Activated CD8-positive, alpha-beta memory T cell treated with anti-CD3 and anti-CD28 coated beads for 1 hour (primary cell): ENCODE results near the gene DTNB.
"Not testable (repeated sequence)": the region's sequence is repeated elsewhere in the genome, so short reads cannot be mapped to it uniquely, and the experiment has no call there.

Experiments used
- DNase-seq, 2 donors: peaks; one replicate each; pipeline ENCODE4 v3.0.0-alpha.2; 2020; ENCODE audit warnings: low read depth in 1 of 2; ENCODE audit errors: extremely low read depth in 1 of 2

Gene DTNB

GRCh38 chr2:25549571-25549970 is 123.8 kb downstream of the DTNB start:
- not testable (repeated sequence) for DNase-seq

DNA sequence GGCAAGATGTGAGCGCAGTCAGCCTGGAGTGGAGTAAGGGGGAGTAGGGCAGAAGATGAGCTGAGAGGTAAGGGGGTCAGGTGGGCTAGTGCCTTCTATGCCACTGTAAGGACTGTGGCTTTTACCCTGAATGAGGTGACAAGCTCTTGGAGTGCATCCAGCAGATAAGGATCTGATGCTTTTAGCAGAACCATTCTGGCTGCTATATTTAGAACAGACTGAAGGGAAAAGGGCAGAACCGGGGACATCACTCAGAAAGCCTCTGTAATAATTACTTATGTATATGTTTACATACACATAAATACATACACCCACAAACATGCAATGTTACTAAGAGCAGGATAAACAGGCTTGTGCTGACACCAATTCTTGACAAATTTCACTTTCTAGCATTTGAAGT is 124.8 kb downstream of the DTNB start:
- no peak for DNase-seq

DNA sequence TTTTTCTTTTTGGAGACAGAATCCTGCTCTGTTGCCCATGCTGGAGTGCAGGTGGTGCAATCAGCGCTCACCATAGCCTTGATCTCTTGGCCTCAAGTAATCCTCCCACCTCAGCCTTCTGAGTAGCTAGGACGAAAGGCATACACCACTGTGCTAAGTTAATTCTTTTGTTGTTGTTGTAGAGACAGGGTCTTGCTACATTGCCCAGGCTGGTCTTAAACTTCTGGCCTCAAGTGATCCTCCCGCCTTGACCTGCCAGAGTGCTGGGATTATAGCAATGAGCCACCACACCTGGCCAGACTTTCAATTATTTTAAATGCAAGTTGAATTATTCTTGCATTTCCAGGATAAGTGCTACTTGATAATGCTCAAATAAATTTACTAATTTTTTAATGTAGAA is 126.5 kb downstream of the DTNB start:
- no peak for DNase-seq

- DNase-seq = no peak
These were observed 127.5 kb downstream of the DTNB start for GRCh38 chr2:25545899-25546298.

DNA sequence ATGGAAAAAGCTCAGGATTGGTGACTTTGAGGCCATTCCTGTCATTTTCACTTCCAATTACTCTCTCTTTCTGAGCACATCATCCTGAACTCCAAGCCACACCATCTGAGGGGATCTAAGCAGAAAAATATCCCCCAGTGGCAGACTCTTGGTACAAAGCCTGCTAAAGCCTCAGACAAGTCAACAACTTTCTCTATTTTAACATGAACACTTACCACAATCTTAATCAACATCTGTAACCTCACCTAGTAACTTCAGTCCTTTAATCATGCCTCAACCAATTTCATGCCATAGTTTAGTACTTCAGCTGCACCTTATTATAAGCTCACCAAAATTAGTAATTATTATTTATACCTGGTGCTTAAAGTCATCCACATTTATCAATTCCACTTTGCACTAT is 128.9 kb downstream of the DTNB start:
- no peak for DNase-seq

DNA sequence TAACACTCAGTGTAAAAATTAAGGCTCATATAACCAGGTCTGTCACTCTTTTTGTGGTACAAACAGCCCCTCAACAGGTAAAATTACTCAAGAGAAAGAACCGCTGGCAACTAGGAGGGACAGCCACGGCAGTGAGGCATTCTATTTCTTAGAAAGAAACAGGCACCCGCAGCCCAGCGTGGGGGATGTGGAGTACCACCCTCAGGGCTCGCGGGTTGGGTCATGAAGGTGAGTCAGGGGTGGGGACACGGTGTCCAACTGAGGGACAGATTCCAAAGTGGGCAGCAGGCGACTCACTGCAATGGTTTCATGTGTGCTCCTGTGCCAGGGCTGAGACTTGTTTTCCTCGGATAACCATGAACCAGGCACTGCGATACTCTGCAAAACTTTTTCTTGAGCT is 129.4 kb downstream of the DTNB start:
- no peak for DNase-seq

DNA sequence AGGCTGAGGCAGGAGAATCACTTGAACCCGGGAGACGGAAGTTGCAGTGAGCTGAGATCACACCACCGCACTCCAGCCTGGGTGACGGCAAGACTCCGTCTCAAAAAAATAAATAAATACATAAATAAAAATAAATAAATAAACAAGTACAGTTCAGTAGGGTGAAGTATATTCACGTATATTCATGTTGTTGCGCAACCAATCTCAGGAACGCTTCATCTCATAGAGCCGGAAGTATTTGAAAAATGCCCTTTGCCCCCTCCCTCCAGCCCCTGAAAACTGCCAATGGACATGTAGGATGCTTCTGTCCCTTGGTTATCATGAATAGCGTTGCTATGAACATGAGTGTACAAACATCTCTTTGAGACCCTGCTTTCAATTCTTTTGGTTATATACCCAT is 132.0 kb downstream of the DTNB start:
- no peak for DNase-seq

DNA sequence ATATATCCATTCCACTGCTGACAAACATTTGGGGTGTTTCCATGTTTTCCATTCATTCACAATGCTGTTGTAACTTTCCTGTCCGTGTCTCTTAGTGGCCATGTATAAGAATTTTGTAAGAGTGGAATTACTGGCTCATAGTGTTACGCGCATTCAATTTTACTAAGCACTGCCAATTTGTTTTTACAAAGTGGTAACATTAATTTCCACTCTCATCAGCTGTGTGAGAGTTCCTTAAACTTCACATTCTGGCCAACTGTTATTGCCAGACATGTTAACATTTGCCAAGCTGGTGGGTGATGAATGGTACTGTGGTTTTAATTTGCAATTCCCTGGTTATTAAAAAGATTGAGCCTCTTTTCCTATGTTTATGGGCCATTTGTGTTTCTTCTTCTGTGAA is 134.2 kb downstream of the DTNB start:
- DNase-seq = no peak

GRCh38 chr2:25537526-25537925 is 135.9 kb downstream of the DTNB start:
- DNase-seq = no peak

- not testable (repeated sequence) for DNase-seq
These were observed 137.7 kb downstream of the DTNB start for GRCh38 chr2:25535411-25536289.

GRCh38 chr2:25534937-25535336 is 138.4 kb downstream of the DTNB start:
- not testable (repeated sequence) for DNase-seq

DNA sequence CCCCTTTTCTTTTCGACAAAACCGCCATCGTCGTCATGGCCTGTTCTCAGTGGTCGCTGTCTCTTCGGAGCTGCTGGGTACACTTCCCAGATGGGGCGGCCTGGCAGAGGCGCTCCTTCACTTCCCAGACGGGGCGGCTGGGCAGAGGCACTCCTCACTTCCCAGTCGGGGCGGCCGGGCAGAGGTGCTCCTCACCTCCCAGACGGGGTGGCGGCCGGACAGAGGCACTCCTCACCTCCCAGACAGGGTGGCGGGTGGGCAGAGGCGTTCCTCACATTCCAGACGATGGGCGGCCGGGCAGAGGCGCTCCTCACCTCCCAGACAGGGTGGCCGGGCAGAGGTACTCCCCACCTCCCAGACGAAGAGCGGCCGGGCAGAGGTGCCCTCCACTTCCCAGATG is 138.9 kb downstream of the DTNB start:
- no peak for DNase-seq

DNA sequence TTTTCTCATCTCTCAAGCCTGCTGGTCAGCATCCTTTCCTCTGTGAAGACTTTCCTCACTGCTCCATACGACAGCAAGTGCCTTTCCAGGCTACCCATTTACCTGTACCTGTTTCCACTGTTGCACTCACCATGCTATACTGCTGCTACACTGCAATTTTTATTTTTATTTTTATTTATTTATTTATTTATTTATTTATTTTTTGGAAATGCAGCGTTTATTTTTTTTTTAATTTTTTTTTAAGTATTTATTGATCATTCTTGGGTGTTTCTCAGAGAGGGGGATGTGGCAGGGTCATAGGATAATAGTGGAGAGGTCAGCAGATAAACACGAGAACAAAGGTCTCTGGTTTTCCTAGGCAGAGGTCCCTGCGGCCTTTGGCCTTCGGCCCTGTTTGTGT is 139.6 kb downstream of the DTNB start:
- DNase-seq = not testable (repeated sequence)

GRCh38 chr2:25532521-25532920 is 140.9 kb downstream of the DTNB start:
- no peak for DNase-seq

DNA sequence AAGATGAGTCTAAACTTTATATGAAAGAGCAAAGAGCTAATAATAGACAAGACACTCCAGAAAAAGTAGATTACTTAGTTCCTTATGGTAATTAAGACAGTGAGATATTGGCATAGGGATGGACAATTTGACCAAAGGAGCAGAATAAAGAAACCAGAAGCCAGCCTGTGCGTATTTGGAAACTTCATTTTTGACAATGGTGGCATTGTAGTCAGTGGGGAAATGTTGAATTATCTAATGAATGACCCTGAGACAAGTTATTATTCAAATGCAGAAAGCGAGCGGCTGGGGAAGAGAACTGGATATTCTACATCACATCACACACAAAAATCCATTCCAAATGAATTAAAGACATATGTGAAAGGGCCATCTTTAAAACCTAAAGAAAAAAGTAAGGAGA is 144.3 kb downstream of the DTNB start:
- DNase-seq = no peak

GRCh38 chr2:25528173-25528572 is 145.2 kb downstream of the DTNB start:
- DNase-seq = no peak

- no peak for DNase-seq
These were observed 148.9 kb downstream of the DTNB start for GRCh38 chr2:25524507-25524906.

DNA sequence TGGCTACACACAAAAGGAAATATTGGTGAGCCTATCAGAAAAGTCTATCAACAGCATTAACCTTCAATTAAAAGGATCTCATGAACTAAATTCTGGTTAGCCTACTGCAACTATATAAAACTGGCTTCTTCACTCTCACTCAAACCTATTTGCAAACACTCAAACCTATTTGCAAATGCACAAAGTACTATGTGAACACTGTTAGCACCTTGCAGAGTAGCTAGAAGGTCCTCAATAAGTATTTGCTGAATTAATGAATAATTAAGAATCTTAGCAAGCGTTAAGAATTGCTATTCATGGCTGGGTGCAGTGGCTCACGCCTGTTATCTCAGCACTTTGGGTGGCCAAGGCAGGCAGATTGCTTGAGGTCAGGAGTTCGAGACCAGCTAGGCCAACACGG is 150.3 kb downstream of the DTNB start:
- DNase-seq = no peak

DNA sequence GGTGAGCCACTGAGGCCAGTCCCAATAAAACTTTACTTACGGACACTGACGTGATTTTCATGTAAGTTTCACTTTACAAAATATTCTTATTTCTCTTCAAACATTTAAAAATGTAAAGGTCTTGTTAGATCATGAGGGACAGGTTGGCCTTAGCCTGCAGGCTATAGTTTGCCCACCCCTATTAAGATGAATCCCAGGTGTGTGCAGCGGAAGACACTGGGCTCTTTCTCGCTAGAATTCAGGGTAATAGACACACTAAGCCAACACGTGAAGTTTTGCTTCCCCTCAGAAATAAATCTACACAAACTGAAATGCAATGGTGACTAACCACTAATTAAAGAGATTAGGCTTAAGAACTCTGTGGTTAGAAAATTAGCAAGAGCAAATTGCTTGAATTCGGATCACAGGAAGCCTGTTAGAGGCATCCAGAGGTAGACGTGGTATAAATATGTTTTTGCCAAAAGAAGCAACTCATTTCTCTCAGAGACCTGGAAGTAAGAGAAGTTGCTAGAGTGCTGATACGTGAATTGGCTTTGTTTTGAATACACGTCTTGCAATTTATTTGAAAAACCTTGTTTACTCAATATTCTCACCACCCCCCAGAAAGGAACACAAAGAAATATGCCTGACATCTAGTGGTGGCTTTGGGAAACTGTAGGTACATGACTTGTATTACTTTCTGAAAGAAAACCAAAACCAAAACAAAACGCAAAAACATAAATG is 151.6 kb downstream of the DTNB start:
- DNase-seq = no peak

- no peak for DNase-seq
These were observed 152.3 kb downstream of the DTNB start for GRCh38 chr2:25521126-25521525.

DNA sequence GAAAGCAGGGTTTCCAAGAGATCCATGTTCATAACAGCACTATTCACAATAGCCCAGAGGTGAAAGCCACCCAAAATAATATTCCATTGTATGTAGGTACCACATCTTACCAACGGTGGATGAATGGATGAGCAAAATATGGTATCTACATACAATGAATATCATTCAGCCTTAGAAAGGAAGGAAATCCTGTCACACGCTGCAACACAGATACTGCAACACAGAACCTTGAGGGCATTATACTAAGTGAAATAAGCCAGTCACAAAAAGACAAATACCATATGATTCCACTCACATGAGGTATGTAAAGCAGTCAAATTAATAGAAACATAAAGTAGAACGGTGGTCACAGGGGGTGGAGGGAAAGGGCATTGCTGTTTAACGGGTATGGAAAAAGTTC is 155.7 kb downstream of the DTNB start:
- DNase-seq = no peak

- DNase-seq = no peak
These were observed 159.2 kb downstream of the DTNB start for GRCh38 chr2:25514043-25514637.
